Stimulated activated CD4-positive, alpha-beta T cell treated with anti-CD3 and anti-CD28 coated beads, TNF-alpha, amount 100 ng/mL, for 1 hour (primary cell): ENCODE results near the gene TRIP12.
"Not testable (repeated sequence)": the region's sequence is repeated elsewhere in the genome, so short reads cannot be mapped to it uniquely, and the experiment has no call there.

Source experiments
- DNase-seq, 3 donors: peaks; one replicate each; pipeline ENCODE4 v3.0.0-alpha.2; 2020; ENCODE audit warnings: low read depth in 3 of 3, low spot score in 1 of 3

Gene TRIP12

DNA sequence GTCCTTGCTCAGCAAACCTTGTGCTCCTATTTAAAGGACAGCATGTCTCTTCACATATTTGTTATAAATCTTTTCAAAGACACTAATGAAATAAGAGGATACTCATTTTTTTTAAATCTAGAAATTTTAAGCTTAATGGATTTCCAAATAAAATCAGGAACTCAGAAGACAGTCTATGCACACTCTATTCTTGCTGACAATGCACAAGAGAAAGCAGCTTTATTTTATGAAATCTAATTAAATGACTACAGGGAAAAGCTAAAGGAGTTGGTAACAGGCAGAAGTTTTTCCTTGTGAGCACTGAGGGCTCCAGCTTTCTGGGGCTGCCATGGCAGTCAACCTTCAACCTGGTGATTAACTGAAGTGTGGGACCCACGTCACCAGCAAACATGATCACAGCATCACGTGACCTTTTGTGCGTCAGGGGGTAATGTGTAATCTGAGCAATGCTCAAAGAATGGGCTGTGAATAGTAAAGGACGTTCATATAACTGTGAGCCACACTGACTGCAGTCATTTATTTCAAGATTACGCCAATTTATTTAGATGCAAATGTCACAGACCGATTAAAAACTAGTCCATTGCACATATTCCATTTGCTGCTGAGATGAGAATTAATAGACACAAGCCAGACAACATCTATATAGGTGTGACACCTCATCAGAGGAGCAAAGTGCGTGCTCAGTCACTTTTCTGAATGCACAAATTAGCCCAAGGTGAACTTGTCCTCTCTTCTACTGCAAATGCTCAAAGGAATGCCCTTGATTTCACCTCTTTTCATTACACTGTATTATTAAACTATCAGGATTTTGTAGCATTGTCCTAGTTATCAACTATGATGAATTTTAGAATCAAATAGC is 195.9 kb downstream of the TRIP12 start:
- DNase-seq = no peak

DNA sequence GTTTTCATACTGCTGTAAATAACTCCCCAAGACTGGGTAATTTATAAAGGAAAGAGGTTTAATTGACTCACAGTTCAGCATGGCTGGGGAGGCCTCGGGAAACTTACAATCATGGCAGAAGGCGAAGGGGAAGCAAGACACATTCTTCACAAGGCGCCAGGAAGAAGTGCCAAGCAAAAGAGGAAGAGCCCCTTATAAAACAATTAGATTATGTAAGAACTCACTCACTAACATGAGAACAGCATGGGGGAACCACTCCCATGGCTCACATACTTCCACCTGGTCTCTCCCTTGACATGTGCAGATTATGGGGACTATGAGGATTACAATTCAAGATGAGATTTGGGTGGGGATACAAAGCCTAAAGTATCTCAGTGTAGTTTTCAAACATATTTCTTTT is 198.6 kb downstream of the TRIP12 start:
- not testable (repeated sequence) for DNase-seq

DNA sequence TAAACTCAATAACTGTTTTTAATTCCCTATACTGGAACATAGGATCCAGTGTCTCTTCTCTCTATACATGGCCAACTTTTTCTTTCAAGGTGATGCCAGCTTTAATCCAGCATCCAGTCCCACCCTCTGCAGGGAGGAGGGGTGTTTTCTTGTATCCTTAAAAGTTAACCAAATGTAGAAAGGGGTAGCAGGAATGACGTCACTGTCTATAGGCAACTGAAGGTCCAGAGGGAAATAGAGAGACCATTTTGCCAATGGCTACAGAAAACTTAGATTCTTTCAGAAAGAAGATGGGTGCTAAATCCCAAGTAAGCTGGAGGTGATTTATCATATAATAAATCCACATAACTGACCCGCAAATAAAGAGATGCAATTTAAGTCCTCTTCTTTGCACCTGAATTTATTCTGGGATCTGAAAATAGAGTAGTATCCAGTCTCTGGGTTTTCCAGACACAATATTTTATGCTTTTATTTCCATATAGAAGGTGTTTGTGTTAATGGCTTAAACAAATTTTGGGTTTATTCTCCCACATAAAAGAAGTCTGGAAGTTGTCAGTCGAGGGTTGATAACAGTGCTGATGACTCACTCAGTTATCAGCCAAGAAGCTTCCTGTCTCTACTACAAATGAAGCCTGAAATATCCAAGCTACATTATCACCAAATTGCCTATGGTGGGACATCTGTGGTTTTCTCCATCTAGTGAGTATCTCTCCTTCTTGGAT is 201.7 kb downstream of the TRIP12 start:
- DNase-seq = no peak

DNA sequence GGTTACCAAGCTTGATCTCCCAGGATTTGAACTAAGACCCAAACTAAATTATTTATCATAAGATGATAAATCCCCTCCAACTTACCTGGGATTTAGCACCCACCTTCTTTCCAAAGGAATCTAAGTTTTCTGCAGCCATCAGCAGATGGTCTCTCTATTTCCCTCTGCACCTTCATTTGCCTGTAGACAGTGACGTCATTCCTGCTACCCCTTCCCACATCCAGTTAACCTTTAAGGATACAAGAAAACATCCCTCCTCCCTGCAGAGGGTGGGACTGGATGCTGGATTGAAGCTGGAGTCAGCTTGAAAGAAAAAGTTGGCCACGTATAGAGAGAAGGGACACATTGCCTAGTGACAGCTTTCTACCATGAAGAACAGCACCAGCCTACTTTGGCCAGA is 203.8 kb downstream of the TRIP12 start:
- DNase-seq = no peak

DNA sequence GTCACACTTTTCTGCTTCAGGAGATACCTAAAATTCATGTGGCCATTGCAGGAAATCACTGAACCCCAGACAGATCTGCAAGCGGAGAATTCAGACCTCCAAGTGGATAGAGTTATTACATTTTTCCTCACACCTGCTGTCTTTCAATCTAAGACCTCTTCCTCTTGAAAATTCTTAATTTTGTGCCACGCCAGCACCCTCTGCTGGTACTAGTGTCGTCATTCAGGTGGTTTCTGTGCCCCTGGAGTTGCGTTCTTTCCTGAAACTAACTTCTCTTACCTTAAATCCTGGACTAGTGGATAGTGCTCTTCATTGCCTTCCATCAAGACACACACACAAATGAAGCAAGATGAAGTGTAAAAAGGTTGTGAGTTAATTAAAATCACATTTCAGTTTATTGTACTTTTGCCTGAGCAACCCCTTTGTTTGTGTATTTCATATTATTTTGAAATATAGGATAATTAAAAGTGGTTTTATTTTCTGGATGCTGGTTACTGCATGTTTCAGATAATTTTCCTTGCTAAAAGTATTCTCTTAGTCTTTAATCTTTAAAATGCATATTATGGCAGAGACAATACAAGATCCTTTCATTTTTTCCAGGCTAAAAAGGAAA is 205.8 kb downstream of the TRIP12 start:
- no peak for DNase-seq

DNA sequence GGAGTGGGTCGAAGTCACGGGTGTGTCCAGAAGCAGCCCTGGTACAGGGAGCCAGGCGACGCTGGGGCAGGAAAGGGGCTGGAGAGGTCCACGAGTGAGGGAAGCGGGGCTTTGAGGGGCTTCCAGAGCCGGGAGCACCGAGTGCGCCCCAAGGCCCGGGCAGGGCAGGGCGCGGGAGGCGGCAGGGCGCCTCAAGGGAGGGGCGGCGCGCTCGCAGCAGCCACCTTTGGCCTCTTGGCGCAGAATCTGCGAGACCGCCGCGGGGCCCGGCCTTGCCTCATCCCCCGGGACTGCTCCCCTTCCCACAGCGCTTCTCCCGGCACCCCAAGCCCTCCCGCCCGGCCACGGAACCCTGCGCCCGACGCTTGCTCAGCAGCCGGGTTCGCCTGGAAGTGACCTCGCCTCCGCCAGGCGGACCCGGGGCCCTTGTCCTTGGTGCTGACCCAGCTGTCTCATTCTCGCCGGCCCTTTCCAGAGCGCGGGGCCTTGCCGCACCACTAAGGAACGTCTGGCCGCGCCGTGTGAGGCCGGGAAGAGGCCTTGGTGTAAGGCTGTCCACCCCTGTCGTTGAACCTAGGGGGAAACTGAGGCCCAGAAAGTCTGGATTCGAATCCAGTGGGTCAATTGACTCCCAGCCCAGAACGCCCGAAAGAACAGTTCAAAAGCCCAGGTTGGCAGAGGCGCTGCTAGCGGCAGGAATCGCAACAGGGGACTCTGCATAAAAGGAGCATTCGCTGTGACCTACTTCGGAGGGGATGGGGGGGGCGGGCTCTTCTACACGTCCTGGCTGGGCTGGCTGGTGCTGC is 206.9 kb downstream of the TRIP12 start:
- no peak for DNase-seq

DNA sequence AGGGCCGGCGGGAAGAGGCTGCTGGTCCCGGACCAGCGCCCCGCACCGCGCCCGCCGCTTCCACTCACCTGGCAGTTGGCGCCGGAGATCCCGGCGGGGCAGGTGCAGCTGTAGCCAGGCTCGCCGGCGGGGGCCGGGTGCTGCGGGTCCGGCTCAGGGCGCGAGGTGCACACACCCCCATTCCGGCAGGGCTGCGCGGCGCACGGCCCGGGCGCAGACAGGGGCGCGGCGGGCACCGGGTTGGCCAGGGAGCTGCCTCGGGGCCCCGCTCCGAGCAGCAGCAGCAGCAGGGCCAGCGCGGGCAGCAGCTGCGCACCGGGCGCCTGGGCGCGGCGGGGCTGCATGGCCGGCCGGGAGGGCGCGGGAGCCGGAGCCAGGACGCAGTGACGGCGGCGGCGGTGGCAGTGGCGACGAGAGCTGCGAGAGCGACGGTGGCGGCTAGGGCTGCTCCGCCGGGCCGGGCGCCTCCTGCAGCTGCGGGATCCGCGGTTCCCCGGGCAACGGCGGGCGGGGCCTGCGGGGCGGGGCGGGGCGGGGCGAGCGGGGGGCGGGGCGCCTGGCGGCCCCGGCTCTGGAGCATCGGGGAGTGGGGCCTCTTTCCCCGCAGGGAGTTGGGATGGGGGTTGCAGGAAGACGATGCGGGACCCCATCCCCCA is 207.6 kb downstream of the TRIP12 start, which contains the start of gene DNER:
Gene DNER, minus strand, starts transcription at position 476 of the 656 bp plus-strand sequence. Its CDS starts 132 bp downstream, at position 344.
- peak in 1 of 3 donors; percentile 26 for DNase-seq
